ENCODE results near the gene VPS41.

- TF ChIP-seq CTCF (IDR thresholded peaks at IDR 0.05): no peak
- TF ChIP-seq POLR2A (IDR thresholded peaks at IDR 0.05): no peak
Measured at GRCh38 chr7:38798552-38799267, 110.3 kb downstream of the VPS41 start.
